GM23248 (cell line): ENCODE data around the gene CMPK2.

Experiments used
- EZH2 ChIP-seq: fragments of 200-600 bp; sonication (generic); IDR thresholded peaks from 2 replicates; pipeline ENCODE4 v1.6.1; 2018; ENCODE audit warnings: antibody characterized with exemption, mild to moderate bottlenecking; ENCODE audit not compliant: insufficient read depth, poor library complexity, severe bottlenecking
- EZH2phosphoT487 ChIP-seq: fragments of 200-600 bp; sonication (generic); IDR thresholded peaks from 2 replicates; pipeline ENCODE4 v1.6.1; 2018; ENCODE audit warnings: antibody characterized with exemption, moderate library complexity, mild to moderate bottlenecking, low read depth; ENCODE audit not compliant: insufficient read depth

DNA sequence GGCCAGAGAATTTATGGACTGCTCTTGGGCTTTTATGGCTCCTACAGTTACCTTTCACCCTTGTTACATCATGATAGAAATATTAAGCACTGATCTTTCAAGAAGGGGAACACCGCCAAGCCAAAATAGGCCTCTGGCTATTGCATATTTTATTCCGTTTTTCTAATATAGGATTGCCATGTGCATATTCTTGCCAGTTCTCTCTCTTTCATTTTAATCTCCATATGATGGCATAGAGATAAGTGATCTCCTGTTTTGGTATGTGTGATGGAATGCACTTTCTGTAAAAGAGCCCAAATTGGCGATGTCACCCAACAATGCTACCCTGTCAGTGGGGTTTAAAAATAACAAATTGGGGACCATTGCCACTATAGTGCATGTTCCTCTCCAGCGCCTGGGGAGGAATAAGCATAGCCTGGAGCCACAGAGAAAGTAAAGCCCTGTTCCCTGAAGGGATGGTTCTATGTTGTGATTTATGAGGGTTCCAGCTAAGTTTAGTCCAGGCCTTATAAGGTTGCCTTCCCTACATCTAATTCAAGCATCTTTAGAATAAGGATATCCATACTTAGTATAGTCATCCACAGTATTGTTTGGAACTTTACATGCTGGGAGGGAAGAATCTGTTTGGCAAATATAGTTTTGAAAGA is 26.9 kb downstream of the CMPK2 start:
- no peak for TF ChIP-seq EZH2
- no peak for TF ChIP-seq EZH2phosphoT487
